HG02885 (cell line): ENCODE measurements around the gene KIAA0825.

ENCODE experiments used
- ATAC-seq: cut with Tn5 transposase; IDR thresholded peaks from one replicate; pipeline ENCODE4 v1.9.1; 2021; ENCODE audit warnings: mild to moderate bottlenecking; ENCODE audit not compliant: unreplicated experiment, poor library complexity

The KIAA0825 gene

GRCh38 chr5:94516148-94516547 is 102.3 kb downstream of the KIAA0825 start:
- no peak for ATAC-seq

GRCh38 chr5:94508461-94509148 is 109.8 kb downstream of the KIAA0825 start:
- ATAC-seq: no peak

DNA sequence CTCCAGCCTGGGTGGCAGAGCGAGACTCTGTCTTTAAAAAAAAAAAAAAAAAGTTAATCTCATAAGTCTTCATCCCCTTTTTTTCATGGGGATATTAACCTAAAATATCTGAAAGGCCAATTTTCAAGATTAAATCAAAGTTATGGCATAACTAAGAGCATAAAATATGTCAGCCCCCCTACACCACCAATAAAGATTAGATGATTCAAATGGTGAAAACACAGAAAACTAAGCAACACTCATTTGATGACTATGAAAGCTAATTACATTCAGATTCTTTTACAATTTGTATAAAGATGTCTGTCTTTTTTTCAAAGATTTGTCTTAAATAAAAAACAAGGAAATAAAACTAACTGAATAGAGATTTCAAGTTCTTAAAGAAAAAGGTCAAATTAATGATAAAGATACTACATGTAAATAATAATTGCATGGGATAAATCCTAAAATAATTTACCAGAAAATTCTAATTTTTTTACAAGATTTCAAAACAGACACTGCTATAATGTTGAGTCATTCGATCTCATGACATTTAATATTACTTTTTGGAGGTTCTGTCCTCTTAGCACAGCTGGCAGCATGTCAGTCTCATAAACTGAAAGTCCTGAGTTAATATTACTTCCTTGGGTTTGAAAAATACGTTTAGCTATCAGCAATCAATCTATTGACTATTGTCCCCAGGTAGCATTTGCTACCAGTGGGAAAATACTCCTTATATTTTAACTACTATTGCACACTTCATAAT is 112.9 kb downstream of the KIAA0825 start:
- ATAC-seq: no peak

DNA sequence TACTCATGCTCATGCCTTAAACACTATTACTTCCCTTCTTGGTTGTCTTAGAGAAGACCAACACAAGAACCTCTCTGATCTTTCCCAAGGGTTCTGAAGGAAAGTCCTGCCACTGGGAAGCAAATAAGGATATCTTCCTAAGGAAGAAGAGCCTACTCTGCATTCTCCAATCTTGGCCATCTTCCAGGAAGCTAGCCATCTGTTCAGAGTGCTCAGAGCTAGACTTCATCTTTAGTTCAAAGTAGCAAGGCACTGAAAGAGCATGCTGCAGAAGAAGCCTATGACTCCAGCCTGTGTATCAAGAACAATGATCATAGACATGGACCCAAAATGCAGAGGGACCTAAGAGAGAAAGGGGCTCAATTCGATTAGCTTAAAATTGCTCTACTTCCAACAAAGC is 114.7 kb downstream of the KIAA0825 start:
- no peak for ATAC-seq

- no peak for ATAC-seq
These were observed 117.0 kb downstream of the KIAA0825 start for GRCh38 chr5:94501365-94501764.

GRCh38 chr5:94499806-94500205 is 118.6 kb downstream of the KIAA0825 start:
- ATAC-seq: no peak

DNA sequence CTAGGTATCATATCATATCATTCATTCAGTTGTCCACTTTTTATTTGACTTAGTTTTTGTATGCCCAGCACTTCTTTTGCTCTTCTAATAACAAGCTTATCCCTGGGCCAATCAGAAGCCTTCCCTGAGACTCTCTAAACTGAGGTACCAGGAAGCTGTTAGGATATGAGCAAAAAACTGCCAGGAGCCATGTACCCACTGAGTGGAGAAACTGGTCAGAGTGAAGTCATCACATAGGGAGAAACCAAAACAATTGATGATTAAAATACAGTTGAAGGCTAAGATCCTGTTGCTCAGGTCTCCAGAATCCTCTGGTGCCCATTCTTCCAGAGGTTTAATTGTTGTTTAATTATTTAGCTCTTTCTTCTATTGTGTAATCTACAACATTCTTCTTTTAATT is 120.2 kb downstream of the KIAA0825 start:
- no peak for ATAC-seq

DNA sequence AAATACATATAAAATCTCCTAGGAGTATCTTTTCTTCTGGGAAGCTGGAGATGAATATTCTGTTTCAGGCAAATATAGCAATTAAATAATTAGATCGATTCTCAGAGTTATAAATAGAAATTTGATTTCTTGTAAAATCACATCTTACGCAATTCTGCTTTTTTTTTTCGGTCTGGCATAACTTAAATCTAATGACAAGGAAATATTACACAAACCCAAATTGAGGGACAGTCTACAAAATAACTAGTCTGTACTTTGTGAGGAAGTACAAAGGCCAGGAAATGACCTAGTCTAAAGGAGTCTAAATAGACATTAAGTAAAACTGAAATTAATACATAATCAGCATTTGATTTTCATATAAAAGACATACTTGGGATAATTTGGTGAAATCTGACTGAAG is 133.3 kb downstream of the KIAA0825 start:
- ATAC-seq: no peak

DNA sequence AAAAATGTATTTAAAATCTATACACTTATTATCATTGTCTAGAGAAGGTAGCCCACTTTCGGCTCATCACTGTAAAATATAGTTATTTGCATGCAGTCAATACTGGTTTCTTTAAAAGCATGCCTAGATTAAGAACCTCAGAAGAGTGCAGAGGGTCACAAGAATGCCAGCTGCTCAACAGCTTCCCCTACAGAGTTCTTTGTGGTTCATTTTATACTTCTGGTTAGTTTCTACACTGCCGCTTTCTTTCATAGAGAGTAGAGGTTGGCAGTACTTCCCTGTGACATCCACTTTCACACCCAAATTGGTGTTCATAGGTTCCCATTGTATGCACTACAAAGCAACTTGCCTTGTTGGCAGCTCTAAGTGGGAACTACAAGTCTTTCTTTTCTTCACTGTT is 137.3 kb downstream of the KIAA0825 start:
- ATAC-seq: no peak

GRCh38 chr5:94480486-94480885 is 137.9 kb downstream of the KIAA0825 start:
- no peak for ATAC-seq

DNA sequence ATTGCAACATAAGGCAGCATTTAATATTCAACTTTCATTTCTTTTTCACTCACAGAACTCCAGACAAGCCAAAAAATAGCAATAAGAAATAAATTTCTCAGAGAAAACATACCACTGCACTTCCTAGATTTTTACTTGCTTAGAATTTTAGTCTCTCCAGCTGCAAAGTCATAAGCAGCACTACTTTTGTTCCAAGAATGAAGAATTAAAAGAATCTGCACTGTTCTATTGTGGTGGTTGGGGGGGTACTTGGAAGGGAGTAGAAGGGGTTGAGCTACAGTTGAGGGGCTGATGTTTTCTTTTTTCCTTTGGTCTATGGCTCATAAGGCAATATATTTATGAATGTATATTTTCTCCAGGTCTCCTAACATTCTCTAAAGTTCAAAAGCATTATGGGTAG is 144.5 kb downstream of the KIAA0825 start:
- no peak for ATAC-seq

DNA sequence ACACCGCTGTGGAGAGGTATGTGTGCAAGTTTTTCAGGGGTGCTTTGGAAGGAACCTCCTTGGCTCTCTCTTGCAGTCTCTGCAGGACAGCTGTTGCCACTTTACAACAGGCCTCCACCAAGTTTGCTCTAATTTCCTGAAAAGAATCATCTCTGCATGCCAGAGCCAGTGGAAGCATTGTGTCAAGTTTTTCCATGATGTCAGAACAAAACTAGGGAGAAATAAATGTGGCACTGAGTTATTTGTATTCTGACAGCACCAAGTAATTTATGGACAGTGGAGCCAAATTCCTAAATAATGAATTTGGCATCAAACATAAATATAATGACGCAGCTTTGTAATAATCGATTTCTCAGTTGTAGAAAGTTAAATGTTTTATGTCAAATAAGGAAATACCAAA is 146.9 kb downstream of the KIAA0825 start:
- no peak for ATAC-seq

DNA sequence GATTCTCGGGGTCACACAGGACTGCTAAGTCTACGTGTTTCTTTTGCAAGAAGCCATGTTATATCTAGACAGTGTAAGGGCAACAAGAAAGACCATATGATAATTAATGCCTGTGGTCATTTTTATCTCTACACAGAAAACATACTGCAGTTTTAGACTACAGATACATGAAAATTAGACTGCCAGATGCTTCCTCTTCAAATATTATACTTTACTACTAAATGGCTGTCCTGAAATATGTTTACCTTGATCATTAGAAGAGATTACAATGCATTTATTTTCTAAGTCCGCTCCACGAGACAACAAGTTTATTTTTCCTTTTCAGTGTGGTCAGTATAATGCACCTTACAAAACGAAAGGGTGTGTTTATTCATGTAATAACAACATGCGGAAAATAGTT is 147.6 kb downstream of the KIAA0825 start:
- no peak for ATAC-seq

GRCh38 chr5:94469894-94470329 is 148.5 kb downstream of the KIAA0825 start:
- ATAC-seq: no peak

DNA sequence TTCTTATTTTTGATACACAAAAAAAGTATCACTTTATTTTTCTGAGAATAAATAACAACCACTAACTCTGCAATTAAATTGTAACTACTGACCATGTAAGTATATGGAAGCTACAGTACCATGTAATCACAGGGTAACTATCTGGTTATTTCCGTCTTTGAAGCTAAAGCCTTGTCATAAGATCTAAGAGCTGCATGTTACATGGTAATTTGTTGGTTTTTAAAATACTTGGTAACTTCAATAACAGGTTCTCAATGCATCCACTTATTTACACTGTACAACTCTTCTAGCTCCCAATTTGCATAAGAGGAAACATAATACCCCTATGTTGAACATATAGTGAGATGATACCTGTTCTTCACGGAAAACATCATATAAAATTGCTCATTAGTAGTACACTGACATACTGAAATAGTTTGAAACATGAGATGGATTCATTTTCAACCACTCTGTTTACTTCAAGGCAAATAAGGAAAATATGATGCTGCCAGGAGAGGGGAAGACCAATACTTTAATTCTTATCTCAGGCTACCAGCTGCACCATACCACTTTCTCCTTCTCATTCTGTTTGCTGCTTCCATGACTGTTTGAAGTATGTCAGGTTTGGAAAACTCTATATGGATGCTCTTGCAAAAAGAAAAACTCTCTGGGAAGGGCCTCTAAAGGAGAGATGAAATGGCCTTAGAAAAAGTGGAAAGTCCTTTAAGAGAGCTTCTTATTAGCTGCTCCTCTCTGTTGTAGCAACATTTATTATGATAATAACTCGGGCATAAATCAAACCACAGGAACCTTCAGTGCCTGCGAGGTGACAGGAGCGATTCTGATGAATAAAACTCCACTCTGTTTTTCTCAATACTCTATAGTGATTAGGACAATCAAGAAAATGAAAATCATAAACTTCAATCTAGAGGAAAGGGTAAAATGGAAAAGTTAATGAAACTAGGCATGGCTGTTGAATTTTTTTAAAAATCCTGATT is 150.2 kb downstream of the KIAA0825 start:
- no peak for ATAC-seq

DNA sequence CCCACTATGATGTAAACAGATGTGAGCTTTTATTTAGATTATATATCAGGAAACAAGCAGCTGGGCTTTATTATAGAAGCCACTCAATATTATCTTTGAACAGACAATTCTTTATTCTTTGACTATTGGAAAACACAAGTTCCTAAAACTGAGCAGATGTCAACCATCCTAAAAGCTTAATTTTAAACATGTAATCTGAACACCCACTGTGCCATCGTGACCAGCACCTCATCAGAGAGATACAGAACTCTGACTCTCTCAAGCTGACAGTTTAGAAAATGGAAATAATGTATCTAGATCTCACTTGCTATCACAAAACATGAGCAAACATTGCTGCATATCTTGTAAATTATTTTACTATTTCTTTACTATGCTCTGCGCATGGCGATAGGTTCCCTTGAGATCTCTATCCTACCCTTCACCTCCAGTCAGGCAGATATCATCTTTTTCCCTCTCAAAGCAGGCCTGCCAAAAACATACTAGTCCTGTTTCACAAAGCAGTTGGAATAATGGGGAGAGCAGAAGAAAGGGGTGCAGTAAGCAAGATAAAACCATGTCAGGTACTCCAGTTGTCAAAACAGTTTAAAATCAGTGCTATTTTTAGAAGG is 151.0 kb downstream of the KIAA0825 start:
- ATAC-seq: no peak

- ATAC-seq: no peak
These were observed 154.7 kb downstream of the KIAA0825 start for GRCh38 chr5:94463739-94464138.

GRCh38 chr5:94461131-94461530 is 157.3 kb downstream of the KIAA0825 start:
- no peak for ATAC-seq

DNA sequence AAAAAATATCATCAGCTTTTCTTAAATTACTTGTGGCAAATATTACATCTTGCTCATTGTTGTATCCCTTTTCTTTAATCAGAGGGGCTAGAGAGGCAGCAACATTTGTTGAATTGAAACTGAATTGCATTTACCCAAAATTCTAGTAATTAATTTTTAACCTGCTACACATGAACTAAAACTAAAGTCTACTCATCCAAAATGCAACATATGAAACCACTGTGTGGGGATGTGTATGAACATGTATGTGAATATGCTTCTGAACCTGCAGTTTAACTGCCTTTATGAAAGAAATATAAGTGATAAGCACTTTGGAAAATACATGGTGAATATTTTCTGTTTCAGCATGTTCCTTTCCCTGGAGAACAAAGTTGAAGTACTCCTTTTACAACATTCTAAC is 158.5 kb downstream of the KIAA0825 start:
- no peak for ATAC-seq

- ATAC-seq: no peak
These were observed 160.6 kb downstream of the KIAA0825 start for GRCh38 chr5:94457788-94458187.
